Uterus (tissue), 2 donors: ENCODE data around the gene SH3TC1.

Experiments
- CTCF ChIP-seq, 4 experiments: fragments of 200-600 bp in 2 of 4; fragments of 450-650 bp in 2 of 4; sonication (generic) in 2 of 4; IDR thresholded peaks; one replicate each; pipeline ENCODE4 v1.5.1; 2016 to 2019; ENCODE audit warnings: antibody characterized with exemption in 4 of 4, mild to moderate bottlenecking in 2 of 4, moderate library complexity in 1 of 4
- POLR2A ChIP-seq, 2 donors: fragments of 450-650 bp; IDR thresholded peaks; one replicate each; pipeline ENCODE4 v1.6.1; 2016; ENCODE audit warnings: antibody characterized with exemption in 2 of 2, mild to moderate bottlenecking in 1 of 2, moderate library complexity in 1 of 2

GRCh38 chr4:8199594-8200301 is 658 bp downstream of the SH3TC1 start:
- no peak for TF ChIP-seq CTCF (IDR thresholded peaks at IDR 0.05)
- TF ChIP-seq POLR2A (IDR thresholded peaks at IDR 0.05) = no peak
